Bone marrow (tissue), 2 donors: ENCODE measurements around the gene ANKRD11.

Experiments used
- DNase-seq, 2 donors: peaks; one replicate each; lab custom pipeline; 2025; lab: John Stamatoyannopoulos, UW

ANKRD11 gene

GRCh38 chr16:89232107-89232506 is 258.3 kb downstream of the ANKRD11 start:
- DNase-seq = no peak

- no peak for DNase-seq
Measured at GRCh38 chr16:89230255-89230654, 260.1 kb downstream of the ANKRD11 start.

GRCh38 chr16:89224665-89225064 is 265.7 kb downstream of the ANKRD11 start:
- no peak for DNase-seq

DNA sequence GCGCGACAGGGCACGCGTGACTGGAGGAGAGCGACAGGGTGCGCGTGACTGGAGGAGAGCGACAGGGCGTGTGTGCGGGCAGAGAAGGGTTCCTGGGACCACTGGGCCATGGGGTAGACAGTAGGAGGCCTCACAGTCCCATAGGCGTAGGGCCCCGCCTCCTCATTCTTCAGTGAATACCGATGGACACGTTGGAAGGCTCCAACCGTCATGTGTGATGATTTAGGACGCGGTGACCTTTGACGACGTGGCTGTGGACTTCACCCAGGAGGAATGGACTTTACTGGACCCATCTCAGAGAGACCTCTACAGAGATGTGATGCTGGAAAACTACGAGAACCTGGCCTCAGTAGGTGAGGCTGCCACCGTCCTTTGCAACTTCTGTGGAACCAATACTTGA is 267.4 kb downstream of the ANKRD11 start:
- DNase-seq = no peak

GRCh38 chr16:89221604-89222003 is 268.8 kb downstream of the ANKRD11 start:
- no peak for DNase-seq

DNA sequence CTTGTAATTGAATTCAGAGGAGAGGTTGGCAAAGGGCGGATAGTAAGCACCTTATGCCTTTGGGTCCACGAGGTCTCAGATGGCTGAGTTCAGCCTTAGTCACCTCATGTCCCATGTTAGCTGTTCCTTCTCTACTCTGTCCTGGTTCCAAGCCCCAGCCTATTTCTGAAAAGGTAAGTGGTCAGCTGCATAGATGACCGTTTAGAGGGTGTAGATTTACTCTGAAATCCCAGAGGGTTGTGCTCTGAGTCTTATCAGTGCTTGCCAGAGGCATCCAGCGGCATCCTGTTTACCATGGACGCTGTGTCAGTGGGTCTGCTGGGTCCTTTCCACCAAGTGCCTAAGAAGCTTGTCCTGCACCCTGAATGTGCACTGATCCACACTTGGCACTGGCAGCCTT is 271.0 kb downstream of the ANKRD11 start:
- DNase-seq = no peak
